ENCODE results near the gene ZNF532. TPM values are rescaled to one million over a fixed set of nuclear protein-coding genes. Genes with fewer than 3 reads are reported as not detected.

The ZNF532 gene
- total RNA-seq, 2 donors from 2014 or later: 5.6 to 14.8 TPM

- no peak overlapping the region for H3K9ac ChIP-seq (ENCODE audit: low read depth in 2 of 2, low read length in 2 of 2)
- no peaks in the 10 kb centered on the region for H3K27me3 ChIP-seq
- H3K4me3 ChIP-seq: no peak overlapping the region
- DNase-seq: no peak
- no peaks in the 10 kb centered on the region for H3K4me1 ChIP-seq
- H3K9me3 ChIP-seq: no peaks in the 10 kb centered on the region
- no peaks in the 10 kb centered on the region for H3K36me3 ChIP-seq
- intact Hi-C loops (cut with DNase I): no loop called here
- TF ChIP-seq CTCF (IDR thresholded peaks at IDR 0.05): no peak
- no peak overlapping the region for H3K27ac ChIP-seq
Measured at GRCh38 chr18:59026364-59026763, 161.7 kb downstream of the ZNF532 start.

GRCh38 chr18:59026831-59027410 is 162.2 kb downstream of the ZNF532 start:
- no peaks in the 10 kb centered on the region for H3K27me3 ChIP-seq
- H3K9me3 ChIP-seq: no peaks in the 10 kb centered on the region
- no peak overlapping the region for H3K9ac ChIP-seq (ENCODE audit: low read depth in 2 of 2, low read length in 2 of 2)
- H3K27ac ChIP-seq: no peak overlapping the region
- intact Hi-C loops (cut with DNase I): no loop called here
- TF ChIP-seq CTCF (IDR thresholded peaks at IDR 0.05): no peak
- no peaks in the 10 kb centered on the region for H3K36me3 ChIP-seq
- H3K4me3 ChIP-seq: no peak overlapping the region
- H3K4me1 ChIP-seq: no peaks in the 10 kb centered on the region
- DNase-seq: no peak

- H3K4me3 ChIP-seq: no peak overlapping the region
- no peak for TF ChIP-seq CTCF (IDR thresholded peaks at IDR 0.05)
- no peak overlapping the region for H3K27ac ChIP-seq
- H3K9me3 ChIP-seq: no peaks in the 10 kb centered on the region
- intact Hi-C loops (cut with DNase I): no loop called here
- no peak overlapping the region for H3K9ac ChIP-seq (ENCODE audit: low read depth in 2 of 2, low read length in 2 of 2)
- H3K27me3 ChIP-seq: no peaks in the 10 kb centered on the region
- DNase-seq: no peak
- H3K36me3 ChIP-seq: no peaks in the 10 kb centered on the region
- no peaks in the 10 kb centered on the region for H3K4me1 ChIP-seq
Measured at GRCh38 chr18:59029663-59030429, 165.2 kb downstream of the ZNF532 start.

- Histone ChIP-seq H3K4me3 (no peak overlapping the region), H3K9me3 (no peaks in the 10 kb centered on the region), H3K4me1 (no peaks in the 10 kb centered on the region), H3K27me3 (no peaks in the 10 kb centered on the region), H3K9ac (ENCODE audit: low read depth in 2 of 2, low read length in 2 of 2) (no peak overlapping the region), H3K27ac (no peak overlapping the region), H3K36me3 (no peaks in the 10 kb centered on the region)
- no peak for DNase-seq
- TF ChIP-seq CTCF (IDR thresholded peaks at IDR 0.05): no peak
- intact Hi-C loops (cut with DNase I): no loop called here
Measured at GRCh38 chr18:59032308-59032707, 167.6 kb downstream of the ZNF532 start.

GRCh38 chr18:59033359-59033758 is 168.7 kb downstream of the ZNF532 start:
- no peak overlapping the region for H3K4me3 ChIP-seq
- no peak overlapping the region for H3K27ac ChIP-seq
- TF ChIP-seq CTCF (IDR thresholded peaks at IDR 0.05): no peak
- H3K27me3 ChIP-seq: no peaks in the 10 kb centered on the region
- H3K9ac ChIP-seq (ENCODE audit: low read depth in 2 of 2, low read length in 2 of 2): no peak overlapping the region
- no peaks in the 10 kb centered on the region for H3K9me3 ChIP-seq
- no peak for DNase-seq
- intact Hi-C loops (cut with DNase I): no loop called here
- H3K4me1 ChIP-seq: no peaks in the 10 kb centered on the region
- no peaks in the 10 kb centered on the region for H3K36me3 ChIP-seq
